ENCODE results near the gene PCOLCE2. TPM values are rescaled to one million over a fixed set of nuclear protein-coding genes. Genes with fewer than 3 reads are reported as not detected.

PCOLCE2 gene
- total and polyA plus RNA-seq, 2 donors (not counting 3 experiments of a cell fraction or from before 2014, with no cell fraction given) = not detected

GRCh38 chr3:142817356-142817755, 71.5 kb downstream of the PCOLCE2 start:
- H3K4me1 ChIP-seq (ENCODE audit: control insufficient read depth, extremely low read depth, insufficient read depth, low read length) = no peaks in the 10 kb centered on the region
- no peak for FAIRE-seq
- no peak overlapping the region for H3K4me3 ChIP-seq (replicated peaks in 1 of 3; ENCODE audit: insufficient read depth in 1 of 3, low read depth in 1 of 3, low read length in 3 of 3)
- no peaks in the 10 kb centered on the region for H4K20me1 ChIP-seq (replicated peaks; ENCODE audit: control insufficient read depth, extremely low read depth, insufficient read depth, low read length)
- H3K27me3 ChIP-seq (ENCODE audit: control insufficient read depth in 2 of 2, insufficient read depth in 2 of 2, low read length in 2 of 2) = peaks cover 14 to 21% of the 10 kb centered on the region in 2 experiments
- no peak overlapping the region for H3K27ac ChIP-seq (ENCODE audit: insufficient read depth, low read depth, low read length)
- ChIA-PET CTCF (interaction anchor here (1.1 to 4.0 kb wide), 3 partner anchors 12 to 230 kb away, joined by 3 to 30 read pairs (median 3); no protein-coding TSS in a partner anchor), POLR2A (no interaction called here)
- H3K4me2 ChIP-seq (ENCODE audit: insufficient read depth, low read length) = no peak overlapping the region
- no peaks in the 10 kb centered on the region for H3K9me3 ChIP-seq (replicated peaks; ENCODE audit: control insufficient read depth, insufficient read depth, low read length)
- no peak for DNase-seq (ENCODE audit: low read depth, low spot score)
- dilution Hi-C loops (cut with MboI; ENCODE audit: extremely low pct_ligation_motif_present, low sequenced_read_pairs) (no loop called here), intact Hi-C loops (cut with micrococcal nuclease) (no loop called here)
- H3K9ac ChIP-seq (replicated peaks; ENCODE audit: extremely low read depth, insufficient read depth, low read length) = no peak overlapping the region
- no peaks in the 10 kb centered on the region for H3K79me2 ChIP-seq (ENCODE audit: control insufficient read depth, insufficient read depth, low read length)
- BruUV-seq (replicated peaks) = no TSS peak
- H3K36me3 ChIP-seq (ENCODE audit: control insufficient read depth in 2 of 2, extremely low read depth in 1 of 2, insufficient read depth in 2 of 2, low read length in 2 of 2) = no peaks in the 10 kb centered on the region
- H3K9me1 ChIP-seq (replicated peaks; ENCODE audit: control insufficient read depth, extremely low read depth, insufficient read depth, low read length) = no peaks in the 10 kb centered on the region
- no peak overlapping the region for H2AFZ ChIP-seq (ENCODE audit: low read depth, low read length)
- TF ChIP-seq JUN (IDR thresholded peaks at IDR 0.05; ENCODE audit: borderline replicate concordance, insufficient read depth, insufficient read length, low read depth) = no peak
- no peak for TF ChIP-seq MYC (IDR thresholded peaks at IDR 0.05; ENCODE audit: low read depth, low read length)
- TF ChIP-seq EZH2 (IDR thresholded peaks at IDR 0.05; ENCODE audit: borderline replicate concordance, low read depth, low read length, severe bottlenecking) = no peak
- no peak for TF ChIP-seq MAX (IDR thresholded peaks at IDR 0.05; ENCODE audit: insufficient read depth, insufficient read length)

GRCh38 chr3:142815803-142816202, 73.1 kb downstream of the PCOLCE2 start:
- dilution Hi-C loops (cut with MboI; ENCODE audit: extremely low pct_ligation_motif_present, low sequenced_read_pairs) (no loop called here), intact Hi-C loops (cut with micrococcal nuclease) (no loop called here)
- Histone ChIP-seq H3K36me3 (ENCODE audit: control insufficient read depth in 2 of 2, extremely low read depth in 1 of 2, insufficient read depth in 2 of 2, low read length in 2 of 2) (no peaks in the 10 kb centered on the region), H3K9me1 (replicated peaks; ENCODE audit: control insufficient read depth, extremely low read depth, insufficient read depth, low read length) (no peaks in the 10 kb centered on the region), H3K9ac (replicated peaks; ENCODE audit: extremely low read depth, insufficient read depth, low read length) (no peak overlapping the region), H3K27me3 (ENCODE audit: control insufficient read depth in 2 of 2, insufficient read depth in 2 of 2, low read length in 2 of 2) (peaks cover 12 to 14% of the 10 kb centered on the region in 2 experiments), H2AFZ (ENCODE audit: low read depth, low read length) (no peak overlapping the region), H3K4me1 (ENCODE audit: control insufficient read depth, extremely low read depth, insufficient read depth, low read length) (no peaks in the 10 kb centered on the region), H3K79me2 (ENCODE audit: control insufficient read depth, insufficient read depth, low read length) (no peaks in the 10 kb centered on the region), H4K20me1 (replicated peaks; ENCODE audit: control insufficient read depth, extremely low read depth, insufficient read depth, low read length) (no peaks in the 10 kb centered on the region), H3K4me2 (ENCODE audit: insufficient read depth, low read length) (no peak overlapping the region), H3K27ac (ENCODE audit: insufficient read depth, low read depth, low read length) (no peak overlapping the region), H3K9me3 (replicated peaks; ENCODE audit: control insufficient read depth, insufficient read depth, low read length) (no peaks in the 10 kb centered on the region), H3K4me3 (replicated peaks in 1 of 3; ENCODE audit: insufficient read depth in 1 of 3, low read depth in 1 of 3, low read length in 3 of 3) (no peak overlapping the region)
- FAIRE-seq (no peak), DNase-seq (ENCODE audit: low read depth, low spot score) (no peak)
- TF ChIP-seq GATA2 (IDR thresholded peaks at IDR 0.05; ENCODE audit: insufficient read depth, insufficient read length, low read depth, low read length) (no peak), EZH2 (IDR thresholded peaks at IDR 0.05; ENCODE audit: borderline replicate concordance, low read depth, low read length, severe bottlenecking) (no peak), MAX (IDR thresholded peaks at IDR 0.05; ENCODE audit: insufficient read depth, insufficient read length) (no peak), POLR2A (IDR thresholded peaks at IDR 0.05; ENCODE audit: low read depth, low read length) (no peak), CTCF (IDR thresholded peaks at IDR 0.05; ENCODE audit: extremely low read depth in 1 of 2, insufficient read depth in 1 of 2, low read depth in 1 of 2, low read length in 2 of 2) (no peak), FOS (IDR thresholded peaks at IDR 0.05; ENCODE audit: borderline replicate concordance, insufficient read depth, low read length) (no peak), POLR2AphosphoS5 (IDR thresholded peaks at IDR 0.05; ENCODE audit: insufficient read depth, low read depth, low read length) (no peak), MYC (IDR thresholded peaks at IDR 0.05; ENCODE audit: low read depth, low read length) (no peak), JUN (IDR thresholded peaks at IDR 0.05; ENCODE audit: borderline replicate concordance, insufficient read depth, insufficient read length, low read depth) (no peak)
- BruUV-seq (replicated peaks) = no TSS peak
- ChIA-PET POLR2A (no interaction called here), CTCF (interaction anchor here (3.4 kb wide), 1 partner anchor 13 kb away, joined by 21 read pairs; no protein-coding TSS in a partner anchor)

All from endothelial cell of umbilical vein (primary cell).